Endodermal cell (in vitro differentiated cells): ENCODE data around the gene SOCS1. TPM values are rescaled to one million over a fixed set of nuclear protein-coding genes. Genes with fewer than 3 reads are reported as not detected.

Experiments
- DNase-seq: peaks from one replicate; pipeline ENCODE4 v3.0.0-alpha.2; 2017
- H3K27ac ChIP-seq: 2 replicates; pipeline ENCODE4 v1.5.1; 2013; ENCODE audit warnings: mild to moderate bottlenecking, low read depth, low read length, moderate library complexity
- H3K27me3 ChIP-seq: 2 replicates; pipeline ENCODE4 v1.6.1; 2013; ENCODE audit warnings: mild to moderate bottlenecking, low read length, moderate library complexity; ENCODE audit not compliant: insufficient read depth, control insufficient read depth, poor library complexity, severe bottlenecking
- H3K36me3 ChIP-seq: 2 replicates; pipeline ENCODE4 v1.7.0; 2013; ENCODE audit warnings: mild to moderate bottlenecking, low read length, moderate library complexity; ENCODE audit not compliant: control insufficient read depth, insufficient read depth
- H3K4me1 ChIP-seq: one replicate; pipeline ENCODE4 v1.7.0; 2013; ENCODE audit warnings: low read length; ENCODE audit not compliant: control insufficient read depth, insufficient read depth
- H3K4me3 ChIP-seq: 2 replicates; pipeline ENCODE4 v1.5.1; 2013; ENCODE audit warnings: mild to moderate bottlenecking, low read length, moderate library complexity
- H3K9ac ChIP-seq: 2 replicates; pipeline ENCODE4 v1.6.1; 2013; ENCODE audit warnings: mild to moderate bottlenecking, low read length, moderate library complexity; ENCODE audit not compliant: poor library complexity, severe bottlenecking; ENCODE audit errors: extremely low read depth
- H3K9me3 ChIP-seq: 2 replicates; pipeline ENCODE4 v1.6.1; 2013; ENCODE audit warnings: mild to moderate bottlenecking, low read length, moderate library complexity; ENCODE audit not compliant: control insufficient read depth
- H3K27ac Mint-ChIP-seq: 2 replicates; pipeline ENCODE4 v1.8.0; 2020; ENCODE audit warnings: mixed read lengths
- H3K27me3 Mint-ChIP-seq: 2 replicates; pipeline ENCODE4 v1.8.0; 2021; ENCODE audit warnings: mild to moderate bottlenecking, mixed read lengths; ENCODE audit not compliant: insufficient read depth
- H3K36me3 Mint-ChIP-seq: 2 replicates; pipeline ENCODE4 v1.8.0; 2020; ENCODE audit warnings: low read depth, mixed read lengths
- H3K4me1 Mint-ChIP-seq: 2 replicates; pipeline ENCODE4 v1.8.0; 2020; ENCODE audit warnings: mixed read lengths
- H3K4me3 Mint-ChIP-seq: 2 replicates; pipeline ENCODE4 v1.8.0; 2020; ENCODE audit warnings: mild to moderate bottlenecking, moderate library complexity, mixed read lengths
- H3K9me3 Mint-ChIP-seq: 2 replicates; pipeline ENCODE4 v1.8.0; 2020; ENCODE audit warnings: mild to moderate bottlenecking, mixed read lengths
- CTCF ChIP-seq: fragments of 200-600 bp; sonication (generic); conservative IDR thresholded peaks from 2 replicates; pipeline ENCODE4 v1.5.0; 2021; ENCODE audit warnings: antibody characterized with exemption, mild to moderate bottlenecking
- WGBS, 2 experiments: methylation state at CpG; one replicate each; pipeline versions ENCODE4 v1.1.5 to v1.1.7; 2013; ENCODE audit warnings: missing lambda C conversion rate in 2 of 2, mixed read lengths in 1 of 2; ENCODE audit not compliant: insufficient coverage in 1 of 2, insufficient read length in 1 of 2; 5-methylcytosine and 5-hydroxymethylcytosine counted together
- total RNA-seq, 2 donors: library from RNA; stranded (reverse); fragmentation: NEBNext Ultra II Directional in 1 of 2; extraction: Animal tissue kit (Norgen Biotek cat#: 25700) in 1 of 2; gene quantifications; 2 replicates in 1 of 2; 3 replicates in 1 of 2; pipeline ENCODE4 v1.2.1, GENCODE V29; 2021

Gene SOCS1
- total RNA-seq, 2 donors from 2014 or later, result 5.6 to 7.2 TPM

GRCh38 chr16:11253009-11253994 lies 2.7 kb downstream of the SOCS1 start:
- H3K36me3 ChIP-seq, result no peaks in the 10 kb centered on the region
- DNase-seq, result no peak
- H3K27ac ChIP-seq, result no peak overlapping the region
- TF ChIP-seq CTCF, result no peak
- no peaks in the 10 kb centered on the region for H3K4me1 ChIP-seq
- no peak overlapping the region for H3K27ac Mint-ChIP-seq
- H3K9me3 Mint-ChIP-seq, result no peaks in the 10 kb centered on the region
- peaks cover 3% of the 10 kb centered on the region for H3K27me3 Mint-ChIP-seq
- H3K27me3 ChIP-seq, result no peaks in the 10 kb centered on the region
- H3K4me1 Mint-ChIP-seq, result peaks cover 4% of the 10 kb centered on the region
- H3K4me3 ChIP-seq, result no peak overlapping the region
- H3K36me3 Mint-ChIP-seq, result no peaks in the 10 kb centered on the region
- H3K9me3 ChIP-seq, result no peaks in the 10 kb centered on the region
- no peak overlapping the region for H3K9ac ChIP-seq
- WGBS, 2 experiments, result 89 to 100% methylated on average over 4 to 5 of the region's 5 CpGs
- peak overlapping the region; percentile 81 for H3K4me3 Mint-ChIP-seq

- 93 to 94% methylated on average over 7 to 8 of the region's 8 CpGs for WGBS, 2 experiments
- Mint-ChIP-seq H3K9me3 (no peaks in the 10 kb centered on the region), H3K4me1 (peaks cover 4% of the 10 kb centered on the region), H3K27me3 (peaks cover 3% of the 10 kb centered on the region), H3K4me3 (no peak overlapping the region), H3K36me3 (no peaks in the 10 kb centered on the region), H3K27ac (no peak overlapping the region)
- H3K4me3 ChIP-seq, result no peak overlapping the region
- TF ChIP-seq CTCF, result no peak
- no peak overlapping the region for H3K27ac ChIP-seq
- H3K27me3 ChIP-seq, result no peaks in the 10 kb centered on the region
- no peaks in the 10 kb centered on the region for H3K36me3 ChIP-seq
- DNase-seq, result no peak
- H3K4me1 ChIP-seq, result no peaks in the 10 kb centered on the region
- H3K9me3 ChIP-seq, result no peaks in the 10 kb centered on the region
- no peak overlapping the region for H3K9ac ChIP-seq
These were observed 3.5 kb downstream of the SOCS1 start for GRCh38 chr16:11252482-11252931.

- no peak for DNase-seq
- Histone ChIP-seq H3K27ac (no peak overlapping the region), H3K4me1 (no peaks in the 10 kb centered on the region), H3K9me3 (no peaks in the 10 kb centered on the region), H3K36me3 (no peaks in the 10 kb centered on the region), H3K9ac (no peak overlapping the region), H3K4me3 (no peak overlapping the region), H3K27me3 (no peaks in the 10 kb centered on the region)
- H3K9me3 Mint-ChIP-seq, result no peaks in the 10 kb centered on the region
- WGBS, 2 experiments, result 91 to 95% methylated on average over 7 to 18 of the region's 18 CpGs
- H3K4me1 Mint-ChIP-seq, result peaks cover under 1% of the 10 kb centered on the region
- H3K27ac Mint-ChIP-seq, result peak overlapping the region; percentile 49
- H3K27me3 Mint-ChIP-seq, result peaks cover 3% of the 10 kb centered on the region
- no peak for TF ChIP-seq CTCF
- no peaks in the 10 kb centered on the region for H3K36me3 Mint-ChIP-seq
- no peak overlapping the region for H3K4me3 Mint-ChIP-seq
These were observed 4.2 kb downstream of the SOCS1 start for GRCh38 chr16:11251525-11252481.
